ENCODE data around the gene CD180.

GRCh38 chr5:67241326-67241725 is 44.7 kb upstream of the CD180 start:
- no peak for TF ChIP-seq CTCF (IDR thresholded peaks at IDR 0.05 in 4 of 5, conservative IDR thresholded peaks at IDR 0.05 in 1 of 5)
- no peak for TF ChIP-seq POLR2A (IDR thresholded peaks at IDR 0.05)

Measured in gastrocnemius medialis (tissue), 4 donors.